Retinal pigment epithelial cell (primary cell): ENCODE results near the gene GGPS1.

Experiments
- DNase-seq: peaks from one replicate; pipeline ENCODE4 v3.0.0-alpha.2; 2010; ENCODE audit warnings: low read depth
- H3K4me3 ChIP-seq: 2 replicates; pipeline ENCODE4 v1.5.1; 2011; ENCODE audit warnings: mild to moderate bottlenecking, low read length, control low read depth, moderate library complexity
- CTCF ChIP-seq: conservative IDR thresholded peaks from 2 replicates; pipeline ENCODE4 v1.5.1; 2011; ENCODE audit warnings: low read depth, low read length, control low read depth, inconsistent platforms

GGPS1 gene

DNA sequence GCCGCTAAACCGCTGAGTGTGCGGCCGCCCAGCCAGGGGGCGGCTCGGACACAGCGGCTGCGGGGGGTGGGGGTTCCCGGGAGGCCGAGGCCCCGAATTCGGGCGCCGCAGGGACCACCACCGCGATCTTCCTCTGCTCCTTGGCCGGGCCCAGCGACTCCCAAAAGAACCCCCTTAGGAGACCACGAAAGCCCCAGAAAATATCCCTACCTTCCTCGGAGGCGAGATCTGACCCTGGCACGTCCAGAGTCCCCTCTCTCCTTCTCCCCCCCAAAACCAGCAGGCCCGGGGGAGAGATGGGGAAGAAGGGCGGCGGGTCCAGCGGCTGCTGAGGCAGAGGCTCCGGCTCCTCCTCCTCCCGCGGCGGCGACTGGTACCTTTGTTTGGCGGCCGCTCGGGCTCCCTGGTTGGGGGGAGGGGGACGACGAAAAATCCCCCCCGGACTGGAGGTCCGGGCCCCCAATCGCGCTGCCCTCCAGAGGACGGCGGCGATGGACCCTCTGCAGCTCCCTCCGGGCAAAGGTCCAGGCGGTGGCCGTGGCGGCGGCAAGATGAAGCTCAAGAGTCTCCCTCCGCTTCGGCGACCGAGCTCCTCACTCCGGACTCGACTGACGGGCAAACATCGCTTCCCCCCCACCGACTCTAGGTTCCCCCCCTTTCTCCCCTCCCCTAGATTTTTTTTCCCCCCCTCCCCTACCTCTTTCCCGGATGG, 655 bp upstream of the GGPS1 start, which contains the start of gene ARID4B:
Gene ARID4B (minus strand): TSS at position 621 of the 712 bp plus-strand sequence. CDS start 1,260 bp downstream, outside the sequence.
- TF ChIP-seq CTCF: no peak
- H3K4me3 ChIP-seq: peak within 1 kb of the TSS; percentile 95
- DNase-seq: no peak

GRCh38 chr1:235329139-235329902, 951 bp downstream of the GGPS1 start:
- H3K4me3 ChIP-seq: peak overlapping the region; percentile 91
- TF ChIP-seq CTCF: peak; percentile 9
- no peak for DNase-seq

GRCh38 chr1:235330918-235331285, 2.5 kb downstream of the GGPS1 start:
- no peak for TF ChIP-seq CTCF
- no peak for DNase-seq
- H3K4me3 ChIP-seq: peak overlapping the region; percentile 1

- no peak for DNase-seq
- no peak overlapping the region for H3K4me3 ChIP-seq
- TF ChIP-seq CTCF: no peak
Measured at GRCh38 chr1:235331401-235331800, 3.0 kb downstream of the GGPS1 start.

DNA sequence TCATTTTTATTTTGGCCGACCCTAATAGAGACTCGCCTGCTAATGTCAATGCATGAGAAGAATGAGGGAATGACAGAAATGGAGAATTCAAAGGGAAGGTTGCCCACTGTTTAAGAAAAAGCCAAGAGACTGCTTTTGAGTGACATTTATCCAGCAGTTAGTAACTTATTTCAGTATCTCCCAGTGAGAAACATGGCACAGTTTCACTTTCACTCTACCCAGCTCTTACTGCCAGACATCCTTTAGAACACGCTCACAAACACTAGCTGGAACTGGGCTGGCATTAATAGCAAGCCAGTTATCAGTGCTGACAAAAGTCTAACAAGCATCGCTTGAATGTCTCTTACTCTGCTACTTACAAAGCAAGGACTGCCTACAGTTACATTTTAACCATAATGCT, 8.5 kb downstream of the GGPS1 start:
- TF ChIP-seq CTCF: no peak
- DNase-seq: no peak
- H3K4me3 ChIP-seq: no peak overlapping the region

GRCh38 chr1:235339746-235340145, 11.4 kb downstream of the GGPS1 start:
- no peak for TF ChIP-seq CTCF
- no peak overlapping the region for H3K4me3 ChIP-seq
- DNase-seq: no peak

DNA sequence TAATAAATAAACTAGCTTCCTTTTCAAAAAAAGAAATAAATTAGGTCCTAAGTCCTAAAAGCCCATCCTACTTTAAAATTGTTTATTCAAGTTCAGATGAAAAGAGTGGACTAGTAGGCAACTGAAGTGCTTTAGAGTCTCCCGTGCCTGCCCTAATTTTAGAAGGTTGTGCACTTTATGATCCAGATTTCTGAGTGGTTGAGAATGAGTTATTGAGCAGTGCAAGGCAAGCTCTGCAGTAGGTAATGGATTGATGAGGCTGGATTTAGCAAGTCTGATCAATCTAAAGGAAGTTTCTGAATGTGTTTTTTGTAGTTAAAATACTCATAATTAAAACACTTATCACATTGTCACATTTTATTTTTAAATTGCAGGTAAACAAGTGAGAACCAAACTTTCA, 13.0 kb downstream of the GGPS1 start:
- no peak overlapping the region for H3K4me3 ChIP-seq
- no peak for DNase-seq
- no peak for TF ChIP-seq CTCF
